ENCODE measurements around the gene EPB41L2. TPM values are rescaled to one million over a fixed set of nuclear protein-coding genes. Genes with fewer than 3 reads are reported as not detected.
"Not testable (repeated sequence)": the region's sequence is repeated elsewhere in the genome, so short reads cannot be mapped to it uniquely, and the experiment has no call there.

EPB41L2 gene
- total and polyA plus RNA-seq, 2 donors from 2014 or later: 19.6 to 111 TPM

DNA sequence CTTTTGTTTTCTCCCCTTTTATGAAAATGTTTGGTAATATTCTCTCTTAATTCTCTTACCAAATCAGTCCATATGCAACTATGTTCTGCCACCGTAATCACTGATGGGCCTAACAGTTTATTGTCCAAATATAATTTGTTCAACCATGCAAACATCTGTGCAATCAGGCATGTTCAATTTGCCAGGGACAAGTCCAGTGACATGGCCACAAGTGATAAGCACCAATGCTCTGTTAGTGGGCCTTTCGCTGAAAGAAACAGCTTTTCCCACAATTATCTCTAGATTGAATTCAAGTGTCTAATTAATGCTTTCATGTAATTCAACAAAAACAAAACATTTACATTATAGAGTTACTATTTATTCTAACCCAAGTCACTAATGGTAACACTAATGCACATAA lies 53.3 kb downstream of the EPB41L2 start:
- TF ChIP-seq CTCF (IDR thresholded peaks at IDR 0.05; ENCODE audit: borderline replicate concordance, extremely low read depth, insufficient read depth): no peak
- peaks cover 0 to 7% (median 0%) of the 10 kb centered on the region in 3 donors for H3K9me3 ChIP-seq (ENCODE audit: control insufficient read depth in 2 of 3, insufficient read depth in 1 of 3, low read length in 3 of 3)
- H3K9ac ChIP-seq (ENCODE audit: low read length in 3 of 3): no peak overlapping the region
- no peak overlapping the region for H3K4me3 ChIP-seq (ENCODE audit: low read length in 3 of 3)
- DNase-seq (no peak), FAIRE-seq (no peak)
- intact Hi-C loops (cut with DNase I): no loop called here
- no peak overlapping the region for H3K27ac ChIP-seq (ENCODE audit: low read depth in 2 of 2, low read length in 2 of 2)
- H3K36me3 ChIP-seq (ENCODE audit: control insufficient read depth in 2 of 3, insufficient read depth in 3 of 3, low read length in 3 of 3): no peaks in the 10 kb centered on the region
- peaks cover 0 to 5% (median under 1%) of the 10 kb centered on the region in 3 donors for H3K4me1 ChIP-seq (ENCODE audit: control insufficient read depth in 2 of 3, insufficient read depth in 2 of 3, low read depth in 1 of 3, low read length in 3 of 3)
- no peaks in the 10 kb centered on the region for H3K27me3 ChIP-seq (ENCODE audit: control insufficient read depth, insufficient read depth, low read length)

GRCh38 chr6:131008965-131009364 lies 54.1 kb downstream of the EPB41L2 start:
- H3K27me3 ChIP-seq (ENCODE audit: control insufficient read depth, insufficient read depth, low read length); DNase-seq; H3K36me3 ChIP-seq (ENCODE audit: control insufficient read depth in 2 of 3, insufficient read depth in 3 of 3, low read length in 3 of 3); H3K27ac ChIP-seq (ENCODE audit: low read depth in 2 of 2, low read length in 2 of 2); H3K9ac ChIP-seq (ENCODE audit: low read length in 3 of 3); H3K9me3 ChIP-seq (ENCODE audit: control insufficient read depth in 2 of 3, insufficient read depth in 1 of 3, low read length in 3 of 3); H3K4me3 ChIP-seq (ENCODE audit: low read length in 3 of 3); intact Hi-C loops (cut with DNase I); FAIRE-seq; H3K4me1 ChIP-seq (ENCODE audit: control insufficient read depth in 2 of 3, insufficient read depth in 2 of 3, low read depth in 1 of 3, low read length in 3 of 3): not testable (repeated sequence)

GRCh38 chr6:131007964-131008363 lies 55.1 kb downstream of the EPB41L2 start:
- H3K4me1 ChIP-seq (ENCODE audit: control insufficient read depth in 2 of 3, insufficient read depth in 2 of 3, low read depth in 1 of 3, low read length in 3 of 3); intact Hi-C loops (cut with DNase I); H3K4me3 ChIP-seq (ENCODE audit: low read length in 3 of 3); DNase-seq; FAIRE-seq; H3K36me3 ChIP-seq (ENCODE audit: control insufficient read depth in 2 of 3, insufficient read depth in 3 of 3, low read length in 3 of 3); H3K9me3 ChIP-seq (ENCODE audit: control insufficient read depth in 2 of 3, insufficient read depth in 1 of 3, low read length in 3 of 3); H3K27ac ChIP-seq (ENCODE audit: low read depth in 2 of 2, low read length in 2 of 2); H3K9ac ChIP-seq (ENCODE audit: low read length in 3 of 3); H3K27me3 ChIP-seq (ENCODE audit: control insufficient read depth, insufficient read depth, low read length): not testable (repeated sequence)

GRCh38 chr6:131007286-131007685 lies 55.8 kb downstream of the EPB41L2 start:
- Histone ChIP-seq H3K9me3 (ENCODE audit: control insufficient read depth in 2 of 3, insufficient read depth in 1 of 3, low read length in 3 of 3) (peaks cover 0 to 7% (median 0%) of the 10 kb centered on the region in 3 donors), H3K9ac (ENCODE audit: low read length in 3 of 3) (no peak overlapping the region), H3K27ac (ENCODE audit: low read depth in 2 of 2, low read length in 2 of 2) (no peak overlapping the region), H3K36me3 (ENCODE audit: control insufficient read depth in 2 of 3, insufficient read depth in 3 of 3, low read length in 3 of 3) (no peaks in the 10 kb centered on the region), H3K27me3 (ENCODE audit: control insufficient read depth, insufficient read depth, low read length) (no peaks in the 10 kb centered on the region), H3K4me3 (ENCODE audit: low read length in 3 of 3) (no peak overlapping the region), H3K4me1 (ENCODE audit: control insufficient read depth in 2 of 3, insufficient read depth in 2 of 3, low read depth in 1 of 3, low read length in 3 of 3) (no peaks in the 10 kb centered on the region)
- intact Hi-C loops (cut with DNase I): no loop called here
- TF ChIP-seq CTCF (IDR thresholded peaks at IDR 0.05; ENCODE audit: borderline replicate concordance, extremely low read depth, insufficient read depth): no peak
- no peak for DNase-seq
- FAIRE-seq: no peak

Measured in kidney (tissue), 14 donors.